ENCODE results near the gene C2CD4C. TPM values are rescaled to one million over a fixed set of nuclear protein-coding genes. Genes with fewer than 3 reads are reported as not detected.

C2CD4C gene
- total and polyA plus RNA-seq, 12 donors: 0.17 to 3.2 (median 1.2) TPM; not detected in 1

- H3K27me3 ChIP-seq: no peaks in the 10 kb centered on the region
- no peaks in the 10 kb centered on the region for H3K36me3 ChIP-seq (replicated peaks in 1 of 2)
- no peak overlapping the region for H3K4me3 ChIP-seq
- WGBS, 4 donors: 85 to 90% (median 87%) methylated on average over 5 to 8 of the region's 8 CpGs
- no peak for DNase-seq
- H3K27ac ChIP-seq: no peak overlapping the region
- intact Hi-C loops (cut with DNase I): no loop called here
- no peak for TF ChIP-seq POLR2A (IDR thresholded peaks at IDR 0.05)
- TF ChIP-seq, protein P1, sequence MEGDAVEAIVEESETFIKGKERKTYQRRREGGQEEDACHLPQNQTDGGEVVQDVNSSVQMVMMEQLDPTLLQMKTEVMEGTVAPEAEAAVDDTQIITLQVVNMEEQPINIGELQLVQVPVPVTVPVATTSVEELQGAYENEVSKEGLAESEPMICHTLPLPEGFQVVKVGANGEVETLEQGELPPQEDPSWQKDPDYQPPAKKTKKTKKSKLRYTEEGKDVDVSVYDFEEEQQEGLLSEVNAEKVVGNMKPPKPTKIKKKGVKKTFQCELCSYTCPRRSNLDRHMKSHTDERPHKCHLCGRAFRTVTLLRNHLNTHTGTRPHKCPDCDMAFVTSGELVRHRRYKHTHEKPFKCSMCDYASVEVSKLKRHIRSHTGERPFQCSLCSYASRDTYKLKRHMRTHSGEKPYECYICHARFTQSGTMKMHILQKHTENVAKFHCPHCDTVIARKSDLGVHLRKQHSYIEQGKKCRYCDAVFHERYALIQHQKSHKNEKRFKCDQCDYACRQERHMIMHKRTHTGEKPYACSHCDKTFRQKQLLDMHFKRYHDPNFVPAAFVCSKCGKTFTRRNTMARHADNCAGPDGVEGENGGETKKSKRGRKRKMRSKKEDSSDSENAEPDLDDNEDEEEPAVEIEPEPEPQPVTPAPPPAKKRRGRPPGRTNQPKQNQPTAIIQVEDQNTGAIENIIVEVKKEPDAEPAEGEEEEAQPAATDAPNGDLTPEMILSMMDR (IDR thresholded peaks at IDR 0.05): no peak
- no peaks in the 10 kb centered on the region for H3K4me1 ChIP-seq (replicated peaks in 1 of 2)
- H3K9me3 ChIP-seq (replicated peaks in 1 of 3): no peaks in the 10 kb centered on the region
These were observed 42.0 kb downstream of the C2CD4C start for GRCh38 chr19:366951-367350.

DNA sequence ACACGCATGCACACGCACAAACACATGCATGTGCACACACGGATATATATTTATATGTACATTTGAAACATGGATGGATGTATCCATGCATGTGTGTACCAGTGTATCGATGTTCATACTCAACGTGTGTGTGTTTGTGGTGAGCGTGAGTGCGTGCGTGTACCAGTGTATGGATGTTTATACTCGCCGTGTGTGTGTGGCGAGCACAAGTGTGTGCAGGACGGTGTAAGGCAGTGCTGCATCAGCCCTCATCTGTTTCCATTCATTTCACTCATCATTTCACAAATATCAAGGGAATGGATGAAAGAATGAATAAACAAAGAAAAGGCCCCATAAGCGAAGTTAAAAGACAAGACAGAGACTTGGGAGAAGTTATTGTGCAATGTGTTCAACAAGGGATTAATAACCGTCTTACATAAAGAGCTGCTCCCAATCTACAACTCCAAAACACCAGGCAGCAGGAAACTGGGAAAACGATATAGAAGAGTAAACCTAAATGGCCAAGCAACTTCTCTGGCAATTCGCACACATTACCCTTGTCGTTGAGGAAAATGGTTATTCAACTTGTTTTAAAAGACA, 42.7 kb downstream of the C2CD4C start:
- TF ChIP-seq, protein P1 (IDR thresholded peaks at IDR 0.05): no peak
- H3K27me3 ChIP-seq: no peaks in the 10 kb centered on the region
- WGBS, 4 donors: 89 to 91% (median 90%) methylated on average over 17 of the region's 17 CpGs
- no peak for DNase-seq
- no peak overlapping the region for H3K4me3 ChIP-seq
- no peaks in the 10 kb centered on the region for H3K9me3 ChIP-seq (replicated peaks in 1 of 3)
- intact Hi-C loops (cut with DNase I): no loop called here
- H3K4me1 ChIP-seq (replicated peaks in 1 of 2): no peaks in the 10 kb centered on the region
- no peaks in the 10 kb centered on the region for H3K36me3 ChIP-seq (replicated peaks in 1 of 2)
- no peak overlapping the region for H3K27ac ChIP-seq

GRCh38 chr19:364496-365287, 44.3 kb downstream of the C2CD4C start:
- 47 to 58% (median 55%) methylated on average over 13 to 17 of the region's 17 CpGs for WGBS, 4 donors
- Histone ChIP-seq H3K9me3 (replicated peaks in 1 of 3) (no peaks in the 10 kb centered on the region), H3K4me1 (replicated peaks in 1 of 2) (no peaks in the 10 kb centered on the region), H3K27me3 (no peaks in the 10 kb centered on the region), H3K36me3 (replicated peaks in 1 of 2) (no peaks in the 10 kb centered on the region), H3K27ac (no peak overlapping the region), H3K4me3 (no peak overlapping the region)
- TF ChIP-seq POLR2A (IDR thresholded peaks at IDR 0.05): no peak
- TF ChIP-seq, protein P1 (IDR thresholded peaks at IDR 0.05): no peak
- intact Hi-C loops (cut with DNase I): no loop called here
- DNase-seq: no peak

GRCh38 chr19:362683-363082, 46.3 kb downstream of the C2CD4C start:
- no peak for TF ChIP-seq POLR2A (IDR thresholded peaks at IDR 0.05)
- TF ChIP-seq, protein P1 (IDR thresholded peaks at IDR 0.05): no peak
- H3K4me3 ChIP-seq: no peak overlapping the region
- 68 to 83% (median 76%) methylated on average over 11 of the region's 11 CpGs for WGBS, 4 donors
- H3K36me3 ChIP-seq (replicated peaks in 1 of 2): no peaks in the 10 kb centered on the region
- DNase-seq: peak in 2 of 7 donors; percentile 6 to 35
- intact Hi-C loops (cut with DNase I): no loop called here
- H3K9me3 ChIP-seq (replicated peaks in 1 of 3): no peaks in the 10 kb centered on the region
- no peak overlapping the region for H3K27ac ChIP-seq
- no peaks in the 10 kb centered on the region for H3K4me1 ChIP-seq (replicated peaks in 1 of 2)
- peaks cover 7% of the 10 kb centered on the region for H3K27me3 ChIP-seq

Data from adrenal gland (tissue), 12 donors.